Inflammatory macrophage (primary cell): ENCODE results near the gene UAP1L1.
"Not testable (repeated sequence)": the region's sequence is repeated elsewhere in the genome, so short reads cannot be mapped to it uniquely, and the experiment has no call there.

Source experiments
- DNase-seq, 2 donors: peaks; one replicate each; pipeline ENCODE4 v3.0.0-alpha.2; 2020 to 2022

The UAP1L1 gene

DNA sequence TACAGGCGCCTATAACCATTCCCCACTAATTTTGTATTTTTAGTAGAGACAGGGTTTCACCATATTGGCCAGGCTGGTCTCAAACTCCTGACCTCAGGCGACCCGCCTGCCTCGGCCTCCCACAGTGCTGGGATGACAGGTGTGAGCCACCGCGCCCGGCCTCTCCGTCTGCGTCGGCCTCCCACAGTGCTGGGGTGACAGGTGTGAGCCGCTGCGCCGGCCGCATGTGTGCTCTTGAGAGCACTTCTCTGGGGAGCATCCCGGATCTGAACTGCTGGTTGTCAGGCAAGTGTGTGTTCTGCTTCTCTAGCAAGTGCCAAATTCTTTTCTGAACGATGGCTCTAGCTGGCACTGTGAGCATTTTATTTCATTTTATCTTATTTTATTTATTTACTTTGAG lies 19.8 kb upstream of the UAP1L1 start:
- DNase-seq, result no peak

DNA sequence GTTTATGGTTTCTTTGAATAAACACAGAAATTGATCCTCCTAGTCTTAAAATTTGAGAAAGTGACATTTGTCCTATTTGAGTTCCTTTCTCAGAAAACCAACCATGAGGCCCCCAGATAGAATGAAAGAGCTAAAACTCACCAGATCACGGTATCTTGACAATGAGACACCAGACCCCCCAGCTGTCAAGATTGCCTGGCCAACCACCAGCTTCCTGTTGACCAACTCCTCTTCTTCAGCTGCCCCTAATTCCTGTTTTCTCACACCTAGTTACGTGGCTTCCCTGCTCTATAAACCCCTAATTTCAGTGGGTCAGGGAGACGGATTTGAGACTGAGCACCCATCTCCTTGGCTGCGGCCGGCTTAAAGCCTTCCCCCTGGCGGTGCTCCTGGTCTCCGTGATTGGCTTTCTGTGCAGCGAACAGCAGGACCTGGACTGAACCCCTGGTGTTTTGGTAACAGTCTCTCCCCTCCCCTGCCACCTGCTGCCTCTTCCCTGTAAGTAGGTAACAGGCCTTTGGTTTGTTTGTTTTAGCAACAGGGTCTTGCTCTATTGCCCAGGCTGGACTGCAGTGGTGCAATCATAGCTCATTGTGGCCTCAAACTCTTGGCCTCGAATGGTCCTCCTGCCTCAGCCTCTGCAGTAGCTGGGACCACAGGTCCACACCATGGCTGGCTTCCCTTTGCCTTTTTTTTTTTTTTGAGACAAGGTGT lies 18.6 kb upstream of the UAP1L1 start:
- no peak for DNase-seq

DNA sequence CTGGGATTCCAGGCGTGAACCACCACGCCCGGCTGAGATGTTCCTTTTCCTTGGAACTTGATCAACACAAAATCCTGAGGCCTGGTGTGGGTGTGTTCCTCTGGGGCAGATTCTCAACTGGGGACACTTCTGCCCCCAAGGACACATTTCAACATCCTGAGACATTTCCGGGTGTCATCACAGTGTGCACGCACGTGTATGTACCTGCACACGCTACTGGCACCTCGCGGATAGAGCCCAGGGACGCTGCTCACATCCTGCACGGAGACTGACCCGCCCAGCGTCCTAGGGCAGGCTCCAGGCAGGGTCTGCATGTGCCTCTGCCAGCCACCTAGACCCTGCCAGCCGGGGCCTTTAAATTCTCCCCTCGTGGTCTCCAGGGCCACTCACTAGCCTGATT lies 14.9 kb upstream of the UAP1L1 start:
- DNase-seq, result no peak

DNA sequence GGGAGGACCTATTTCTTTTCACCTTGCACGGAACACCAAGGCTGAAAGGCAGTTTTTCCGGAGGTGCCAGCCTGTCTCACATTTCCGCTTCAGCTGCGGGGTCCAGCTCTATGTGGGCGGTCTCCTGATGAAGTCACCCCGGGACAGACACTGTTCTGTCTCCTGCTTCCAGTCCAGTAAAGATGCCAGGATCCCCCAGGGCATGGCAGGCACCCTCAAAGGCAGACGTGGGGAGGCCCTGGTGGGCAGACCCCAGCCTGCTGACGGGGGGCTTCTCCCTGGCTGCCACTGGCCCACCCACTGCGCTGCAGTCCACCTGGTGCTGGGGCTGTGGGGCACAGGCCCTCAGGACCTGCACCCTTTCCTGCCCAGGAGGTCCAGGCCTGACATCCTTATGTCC lies 14.5 kb upstream of the UAP1L1 start:
- DNase-seq, result not testable (repeated sequence)

DNA sequence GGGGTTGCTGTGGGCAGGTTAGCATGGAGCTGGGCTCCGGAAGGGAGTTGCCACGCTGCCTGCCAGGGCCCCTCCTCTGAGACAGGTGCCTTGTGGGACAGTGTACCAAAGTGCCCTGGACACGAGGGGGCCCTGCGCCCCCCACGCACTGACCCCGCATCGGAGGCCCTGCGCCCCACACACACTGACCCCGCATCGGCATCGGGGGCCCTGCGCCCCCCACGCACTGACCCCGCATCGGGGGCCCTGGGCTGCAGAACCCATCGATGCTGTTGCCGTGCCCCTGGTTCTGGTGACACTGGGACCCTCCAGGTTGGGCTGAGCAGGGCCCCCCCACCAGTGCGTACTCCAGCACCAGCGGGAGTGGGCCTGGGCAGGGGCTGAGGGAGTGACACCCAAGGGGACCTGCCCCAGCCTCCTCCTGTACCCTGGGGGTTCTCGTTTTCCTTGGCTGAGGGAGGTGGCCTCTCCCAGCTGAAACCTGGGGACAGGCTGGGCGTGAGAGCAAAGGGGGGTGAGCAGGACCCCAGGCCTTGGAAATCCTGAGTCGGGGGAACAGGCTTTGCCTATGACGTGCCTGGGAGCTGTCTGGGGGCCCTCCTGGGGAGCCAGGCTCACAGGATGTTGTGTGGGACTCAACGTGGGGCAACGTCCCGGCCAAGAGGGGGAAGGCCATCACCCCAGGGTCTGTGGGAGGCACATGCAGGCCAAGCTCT lies 13.8 kb upstream of the UAP1L1 start:
- DNase-seq, result no peak

DNA sequence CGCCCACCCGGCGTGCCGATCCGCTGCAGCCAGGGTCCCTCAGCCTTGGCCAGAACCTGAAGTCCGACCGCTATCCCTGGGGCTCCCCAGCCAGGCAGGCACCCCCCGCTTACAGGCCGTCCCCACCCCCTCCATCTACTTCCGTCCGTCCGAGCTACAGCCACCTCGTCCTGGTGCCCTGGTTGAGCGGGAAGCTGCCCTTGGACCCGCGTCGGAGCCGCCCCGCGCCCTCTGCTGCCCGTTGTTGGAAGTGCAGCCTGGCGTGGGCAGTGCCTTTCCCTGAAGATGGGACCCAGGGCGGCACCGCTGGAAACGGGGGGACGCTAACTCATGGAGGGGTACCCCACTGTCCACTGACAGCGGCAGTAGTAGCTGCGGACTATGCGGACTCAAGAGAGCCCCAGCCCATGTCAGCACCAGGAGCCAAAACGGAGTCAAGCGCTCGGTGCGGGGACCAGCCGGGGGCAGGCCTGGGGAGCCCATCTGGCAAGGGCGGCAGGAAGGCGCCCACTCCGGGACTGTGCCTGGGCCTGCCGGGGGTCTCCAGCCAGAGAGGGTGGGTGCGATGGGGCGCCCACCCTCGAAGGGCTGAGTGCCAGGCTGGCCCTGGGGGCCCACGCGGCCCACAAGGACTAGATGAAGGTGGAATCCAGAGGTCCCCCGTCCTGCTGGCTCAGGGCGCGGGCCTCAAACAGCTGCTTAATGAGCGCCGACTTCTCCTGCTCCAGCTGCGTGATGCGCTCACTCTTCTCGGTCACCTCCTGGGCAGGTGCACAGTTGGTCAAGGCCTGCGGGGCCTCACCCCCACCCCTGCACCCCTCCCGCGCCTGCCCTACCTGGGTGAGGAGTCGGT lies 13.1 kb upstream of the UAP1L1 start:
- DNase-seq, result peak; percentile 67 to 70

DNA sequence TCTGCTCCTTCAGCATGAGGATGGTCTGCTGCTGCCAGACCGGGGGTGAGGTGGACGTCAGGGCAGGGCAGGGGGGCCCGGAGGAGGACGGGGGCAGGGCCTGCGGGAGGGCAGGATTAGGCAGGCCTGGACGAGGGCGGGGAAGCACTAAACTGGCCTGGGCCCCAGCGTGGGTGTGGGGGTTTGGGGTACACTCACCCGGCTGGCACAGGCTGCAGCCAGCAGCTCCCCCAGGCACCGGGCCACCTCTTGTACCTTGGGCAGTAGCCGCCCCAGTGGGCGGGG lies 12.5 kb upstream of the UAP1L1 start:
- no peak for DNase-seq

DNA sequence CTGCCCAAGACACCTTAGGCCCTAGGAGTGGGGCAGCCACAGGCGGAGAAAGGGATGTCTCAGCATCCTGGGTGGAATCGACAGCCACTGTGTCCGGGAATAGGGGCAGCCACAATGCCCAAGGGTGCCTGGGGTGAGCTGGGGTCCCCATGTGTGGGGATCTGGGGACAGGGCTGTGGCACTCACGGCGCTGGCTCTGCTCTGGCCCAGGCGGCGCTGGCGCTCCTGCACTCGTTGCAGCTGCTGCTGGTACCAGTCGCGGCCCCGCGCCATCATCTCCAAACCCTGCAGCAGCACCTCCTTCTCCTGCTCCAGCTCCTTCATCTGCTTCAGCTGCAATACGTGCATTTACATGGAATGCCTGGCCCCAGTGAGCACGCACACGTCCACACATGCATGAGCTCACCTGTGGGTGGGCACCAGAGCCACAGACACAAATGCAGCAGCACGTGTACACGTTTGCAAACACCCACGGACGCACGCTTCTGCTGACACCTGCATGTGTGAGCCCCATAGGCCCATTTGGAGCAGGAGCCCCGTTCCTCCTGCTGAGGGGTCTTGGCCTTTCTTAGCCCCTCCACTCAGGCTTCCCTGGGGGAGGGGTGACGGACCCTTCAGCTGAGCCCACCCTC lies 11.9 kb upstream of the UAP1L1 start:
- no peak for DNase-seq

DNA sequence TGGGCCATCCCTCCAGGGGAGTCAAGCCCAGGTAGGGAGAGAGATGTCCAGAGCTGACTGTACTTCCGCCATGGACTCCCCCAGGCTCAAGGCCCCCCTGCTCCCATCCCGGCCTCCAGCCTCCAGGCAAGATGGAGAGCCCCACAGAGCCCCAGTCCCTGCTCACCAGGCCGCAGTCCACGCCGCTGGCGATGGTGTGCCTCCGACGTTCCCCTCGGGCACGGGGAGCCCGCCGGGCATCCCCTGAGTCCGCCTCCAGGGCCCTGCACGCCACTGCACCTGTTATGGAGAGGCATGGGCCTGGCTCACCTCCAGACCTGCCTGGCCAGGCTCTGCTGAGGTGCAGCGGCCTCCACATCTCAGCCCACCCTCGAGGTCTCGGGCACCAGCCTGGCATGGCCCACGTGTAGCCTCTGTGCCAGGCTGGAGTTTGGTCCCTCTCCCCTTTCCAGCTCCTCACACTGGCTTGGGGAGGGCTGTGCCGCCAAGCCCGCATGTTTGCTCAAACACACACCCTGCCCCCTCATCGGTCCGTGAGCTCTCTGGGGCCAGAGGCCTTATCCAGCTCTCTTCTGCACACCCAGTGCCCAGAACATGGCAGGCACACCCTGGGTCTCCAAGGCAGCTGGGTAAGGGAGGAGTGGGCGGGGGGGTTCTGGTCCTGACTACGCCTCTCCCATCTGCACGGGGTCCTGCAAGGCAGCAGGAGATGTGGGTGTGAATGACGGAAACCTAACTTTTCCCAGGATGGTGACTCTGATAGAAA lies 11.0 kb upstream of the UAP1L1 start:
- DNase-seq, result no peak

DNA sequence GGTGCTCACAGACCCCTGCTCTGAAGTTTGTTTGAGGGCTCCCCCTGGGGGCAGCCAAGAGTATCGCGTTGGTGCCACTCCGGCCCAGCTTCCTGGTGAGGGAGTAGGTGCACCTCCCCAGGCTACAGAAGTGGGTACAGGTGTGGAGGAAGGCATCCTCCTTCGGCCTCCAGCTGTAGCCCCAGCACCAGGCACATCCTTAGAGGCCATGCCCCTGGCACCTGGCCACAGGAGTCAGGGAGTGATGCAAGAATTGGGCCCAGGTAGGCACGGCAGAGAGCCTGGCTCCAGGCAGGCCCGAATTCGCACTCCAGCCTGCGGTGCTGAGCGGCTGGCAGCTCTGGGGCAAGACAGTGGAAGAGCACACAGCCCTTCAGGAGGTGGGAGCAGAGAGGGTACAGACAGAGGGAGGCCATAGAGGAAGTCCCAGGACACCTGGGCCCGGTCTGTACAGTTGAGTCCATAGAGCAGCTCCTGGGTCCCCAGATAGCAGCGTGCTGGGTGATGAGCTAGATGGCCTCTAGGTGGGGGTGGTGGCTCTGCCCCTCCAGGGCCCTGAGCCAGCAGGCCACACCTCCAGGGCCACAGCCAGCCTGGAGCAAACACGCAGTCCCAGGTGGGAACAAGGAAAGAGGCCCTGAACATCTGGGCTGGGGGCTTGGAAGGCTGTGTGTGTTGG lies 9.3 kb upstream of the UAP1L1 start:
- peak; percentile 81 to 82 for DNase-seq

DNA sequence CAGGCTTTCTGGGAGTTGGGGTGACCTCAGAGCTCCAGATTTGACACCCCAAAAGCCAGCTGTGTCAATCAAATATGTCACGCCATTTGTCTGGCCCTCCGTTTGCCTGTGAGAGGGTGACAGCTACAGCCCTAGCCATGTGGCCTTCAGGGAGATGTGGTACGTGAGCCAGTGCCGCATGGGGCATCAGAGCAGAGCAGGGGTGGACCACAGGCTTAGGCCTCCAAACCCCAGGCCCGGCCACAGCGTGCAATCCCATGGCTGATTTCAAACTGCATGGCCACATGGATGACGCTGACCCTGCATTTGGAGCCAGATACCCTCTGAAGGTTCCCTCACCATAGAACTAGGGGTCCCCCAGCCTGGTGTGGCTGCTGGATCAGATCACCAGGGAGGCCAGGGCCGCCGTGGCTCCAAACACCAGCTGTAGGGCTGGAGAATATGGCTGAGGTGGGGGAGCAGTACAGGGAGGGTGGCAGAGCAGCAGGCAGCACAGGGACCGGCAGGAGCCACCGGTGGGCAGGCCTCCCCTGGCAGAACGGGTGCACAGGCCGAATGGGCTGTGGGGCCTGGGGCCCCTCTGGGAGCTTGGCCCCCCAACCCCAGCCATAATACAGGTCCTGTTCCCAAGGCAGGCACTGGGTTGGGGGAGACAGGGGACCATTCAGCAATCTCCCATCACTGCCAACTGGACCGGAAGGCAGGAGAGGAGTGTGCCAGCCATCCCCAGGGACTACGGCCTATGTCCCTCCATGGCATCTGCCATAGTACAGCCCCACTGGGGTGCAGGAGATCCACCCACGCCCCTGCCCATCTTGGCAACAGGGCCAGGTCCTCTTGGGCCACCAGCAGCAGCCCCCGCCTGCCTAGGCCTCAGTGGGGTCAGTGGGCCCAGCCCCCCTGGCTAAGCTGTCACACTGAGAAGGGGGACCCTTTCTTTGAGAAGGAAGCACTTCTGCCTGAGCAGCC lies 8.5 kb upstream of the UAP1L1 start:
- no peak for DNase-seq

DNA sequence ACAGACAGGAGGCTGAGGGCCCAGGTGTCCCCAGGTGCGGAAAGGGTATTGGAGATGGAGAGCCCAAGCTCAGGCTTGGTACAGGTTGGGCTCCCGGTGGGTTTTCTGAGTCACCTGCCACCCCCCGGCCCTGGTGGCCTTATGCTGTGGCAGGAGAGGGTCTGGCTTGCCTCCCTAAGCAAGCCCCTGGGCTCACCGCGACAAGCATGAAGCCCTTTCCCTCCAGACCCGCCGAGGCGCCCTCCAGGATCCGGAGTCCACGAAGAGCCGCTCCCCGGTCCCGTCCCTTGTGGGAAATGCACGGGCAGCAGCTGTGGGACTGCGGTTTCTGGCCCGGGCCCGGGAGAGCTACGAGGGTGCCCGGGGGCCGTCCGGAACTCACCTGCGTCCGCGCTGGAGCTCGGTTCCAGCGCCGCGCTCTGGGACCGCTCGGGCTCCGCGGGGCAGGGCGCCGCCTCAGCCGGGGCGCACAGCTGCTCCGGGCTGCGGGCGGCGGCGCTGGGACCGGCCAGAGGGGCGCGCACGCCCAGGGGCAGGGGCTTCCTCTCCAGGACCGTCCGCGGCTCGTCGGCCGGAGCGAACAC lies 7.7 kb upstream of the UAP1L1 start:
- DNase-seq, result no peak

DNA sequence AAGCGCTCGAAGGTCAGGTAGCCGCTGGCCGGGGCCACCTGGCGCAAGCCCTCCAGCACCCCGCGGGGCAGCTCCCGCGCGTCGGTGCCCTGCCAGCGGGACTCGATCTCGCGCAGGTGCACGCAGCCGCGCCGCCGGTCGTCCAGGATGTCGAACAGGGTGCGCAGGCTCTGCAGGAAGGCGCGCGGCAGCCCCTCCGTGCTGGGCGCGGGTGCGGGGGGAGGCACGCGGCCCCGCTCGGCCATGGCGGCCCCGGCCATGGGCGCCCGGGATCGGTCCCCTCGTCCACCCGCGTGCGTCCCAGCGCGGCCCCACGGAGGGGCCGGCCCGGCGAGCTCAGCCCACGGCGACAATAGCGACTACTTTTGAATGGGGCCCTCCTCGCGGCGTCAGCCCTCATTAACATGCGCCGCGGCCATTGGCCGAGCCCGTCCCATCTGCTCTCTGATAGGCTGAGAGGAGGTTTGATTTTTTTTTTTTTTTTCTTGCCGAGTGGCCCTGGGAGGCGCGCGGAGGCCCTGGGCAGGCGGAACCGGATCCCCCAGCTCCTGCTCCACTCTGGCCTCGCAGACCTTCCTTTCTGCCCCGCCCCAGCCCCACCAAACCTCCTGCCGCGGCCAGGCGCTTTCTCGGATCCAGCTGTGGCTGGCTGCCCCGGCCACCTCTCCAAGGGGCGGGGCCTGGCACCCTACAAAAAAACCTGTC lies 7.0 kb upstream of the UAP1L1 start, which contains the start of gene SAPCD2:
SAPCD2 (minus strand) TSS at position 357 of the 705 bp plus-strand sequence; CDS start at position 260, 97 bp downstream.
- DNase-seq, result peak; percentile 94

DNA sequence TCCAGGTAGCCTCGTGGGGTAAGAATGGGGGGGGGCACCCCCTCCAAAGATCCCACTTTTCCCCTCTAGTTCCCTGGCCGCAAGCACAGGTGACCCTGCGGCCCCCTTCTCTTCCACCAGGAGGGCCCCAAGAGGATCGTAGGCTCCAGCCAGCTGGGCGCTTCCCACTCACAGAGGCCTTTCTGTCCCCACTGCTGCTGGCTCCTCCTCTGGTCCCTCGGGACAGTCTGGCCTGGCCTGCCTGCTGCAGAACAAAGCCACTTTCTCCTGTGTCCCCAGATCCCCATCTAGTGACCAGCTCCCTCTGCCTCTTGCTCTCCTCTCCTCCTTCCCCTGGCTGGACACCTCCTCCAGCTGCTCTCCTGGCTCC lies 6.4 kb upstream of the UAP1L1 start:
- peak; percentile 25 to 56 for DNase-seq

DNA sequence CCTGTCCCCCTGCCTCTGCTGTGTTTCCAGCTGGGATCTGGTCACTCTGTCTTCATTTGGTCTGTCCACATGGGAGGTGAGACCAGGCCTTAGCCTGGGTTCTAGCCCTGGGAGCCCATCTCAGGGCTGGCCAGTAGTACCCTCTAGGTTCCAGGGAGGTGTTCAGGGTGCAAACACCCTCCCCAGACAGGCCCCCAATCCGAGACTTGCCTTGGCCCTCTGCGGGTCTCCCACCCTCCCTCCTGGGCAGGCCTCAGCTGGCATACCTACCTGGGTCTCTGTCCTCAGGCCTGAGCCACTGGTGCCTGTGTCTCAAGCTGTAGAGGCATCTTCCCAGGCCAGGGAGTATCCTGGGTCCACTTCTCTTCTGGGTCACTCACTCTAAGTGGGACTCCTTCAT lies 6.0 kb upstream of the UAP1L1 start:
- no peak for DNase-seq

DNA sequence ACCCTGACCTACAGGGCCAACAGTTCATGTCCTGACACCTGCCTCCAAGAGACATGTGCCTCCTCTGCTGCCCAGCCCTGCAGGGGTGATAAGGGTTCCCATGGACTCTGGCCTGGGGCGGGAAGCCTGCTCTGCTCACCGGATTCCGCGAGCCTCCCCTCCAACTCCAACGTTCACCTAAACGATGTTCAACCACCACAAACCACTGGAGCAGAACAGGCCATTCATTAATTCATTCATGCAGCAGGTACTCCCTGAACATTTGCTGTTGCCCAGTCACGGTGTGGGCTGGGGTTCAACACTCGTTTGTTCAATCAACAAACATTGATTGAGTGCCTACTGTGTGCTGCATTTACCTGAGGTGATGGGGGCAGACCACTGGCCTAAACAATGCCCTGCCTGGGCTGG lies 3.3 kb upstream of the UAP1L1 start:
- DNase-seq, result no peak

DNA sequence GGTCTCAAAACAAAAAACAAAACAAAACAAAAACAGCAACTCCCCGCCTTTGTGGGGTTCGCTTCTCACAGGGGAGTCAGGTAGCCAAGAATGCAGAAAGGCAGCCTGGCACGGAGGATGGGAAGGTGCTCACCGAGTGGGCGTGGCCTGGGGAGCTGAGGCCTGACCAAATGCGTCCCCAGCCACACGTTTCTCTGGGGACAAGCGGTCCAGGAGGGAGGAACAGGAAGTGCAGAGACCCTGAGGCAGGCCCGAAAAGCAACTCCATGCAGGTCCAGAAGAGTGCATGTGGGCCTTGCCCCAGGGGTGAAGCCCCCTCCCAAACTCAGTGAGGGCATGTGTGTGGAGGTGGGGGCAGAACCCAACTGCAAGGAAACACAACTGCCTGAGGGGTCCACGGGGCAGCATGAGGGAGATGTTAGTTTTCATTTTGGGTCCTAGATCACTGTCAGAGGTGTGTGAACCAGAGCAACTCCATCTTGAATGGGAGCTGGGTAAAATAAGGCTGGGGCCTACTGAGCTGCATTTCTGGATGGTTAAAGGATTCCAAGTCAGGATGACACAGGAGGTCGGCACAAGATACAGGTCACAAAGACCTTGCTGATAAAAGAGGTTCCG lies 2.6 kb upstream of the UAP1L1 start:
- no peak for DNase-seq

DNA sequence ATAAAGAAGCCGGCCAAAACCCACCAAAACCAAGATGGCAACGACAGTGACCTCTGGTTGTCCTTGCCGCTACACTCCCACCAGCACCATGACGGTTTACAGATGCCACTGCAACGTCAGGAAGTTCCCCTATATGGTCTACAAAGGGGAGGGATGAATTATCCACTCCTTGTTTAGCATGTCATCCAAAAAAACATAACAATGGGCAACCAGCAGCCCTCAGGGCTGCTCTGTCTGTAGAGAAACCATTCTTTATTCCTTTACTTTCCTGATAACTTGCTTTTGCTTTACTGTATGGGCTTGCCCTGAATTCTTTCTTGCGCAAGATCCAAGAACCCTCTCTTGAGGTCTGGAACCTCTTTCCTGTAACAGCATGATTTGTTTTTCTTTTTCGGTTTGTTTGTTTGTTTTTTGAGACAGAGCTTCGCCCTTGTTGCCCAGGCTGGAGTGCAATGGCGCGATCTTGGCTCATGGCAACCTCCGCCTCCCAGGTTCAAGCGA lies 2.0 kb upstream of the UAP1L1 start:
- peak; percentile 64 to 67 for DNase-seq

DNA sequence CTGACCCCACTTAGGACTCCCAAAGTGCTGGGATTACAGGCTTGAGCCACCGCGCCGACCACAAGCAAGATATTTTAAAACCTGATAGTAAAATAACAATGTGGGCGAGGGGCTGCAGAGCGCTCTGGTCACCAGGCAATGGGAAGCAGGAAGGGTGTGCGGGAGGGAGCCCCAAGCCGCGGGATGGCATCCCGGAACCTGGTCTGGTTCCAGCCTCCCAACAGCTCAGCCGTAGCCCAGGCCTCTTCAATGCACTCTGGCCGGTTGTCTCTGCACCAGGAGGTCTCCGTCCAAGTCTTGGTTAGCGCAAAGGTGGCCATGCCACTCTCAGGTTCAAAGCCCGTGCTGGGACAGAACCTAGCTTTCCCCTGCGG lies 694 bp upstream of the UAP1L1 start:
- DNase-seq, result no peak
